Sigmoid colon (tissue), 7 donors: ENCODE data around the gene NR2F6. TPM values are rescaled to one million over a fixed set of nuclear protein-coding genes. Genes with fewer than 3 reads are reported as not detected.
A peak's percentile ranks its signal among the peaks of the same experiment; 100 is the strongest.

Experiments
- DNase-seq: peaks from one replicate; pipeline ENCODE4 v3.0.0-alpha.2; 2019
- H3K27ac ChIP-seq, 4 donors: fragments of 200-600 bp; sonication (generic); one replicate each; pipeline ENCODE4 v1.5.1; 2016 to 2019; ENCODE audit warnings: mild to moderate bottlenecking in 1 of 4
- H3K27me3 ChIP-seq, 3 donors: fragments of 200-600 bp; sonication (generic); one replicate each; pipeline ENCODE4 v1.5.1; 2019; ENCODE audit warnings: mild to moderate bottlenecking in 1 of 3
- H3K36me3 ChIP-seq, 4 donors: fragments of 200-600 bp; sonication (generic); one replicate each; pipeline ENCODE4 v1.5.1; 2016 to 2019
- H3K4me1 ChIP-seq, 4 donors: fragments of 200-600 bp; sonication (generic); one replicate each; pipeline ENCODE4 v1.5.1; 2017 to 2019
- H3K4me3 ChIP-seq, 4 donors: fragments of 200-600 bp; sonication (generic); one replicate each; pipeline ENCODE4 v1.5.1; 2017 to 2019; ENCODE audit warnings: mild to moderate bottlenecking in 2 of 4, moderate library complexity in 1 of 4
- H3K9me3 ChIP-seq, 4 donors: fragments of 200-600 bp in 3 of 4; sonication (generic) in 3 of 4; one replicate each; pipeline versions ENCODE4 v1.5.1 to v1.6.1; 2013 to 2019
- EP300 ChIP-seq, 4 donors: sonication (generic); formaldehyde crosslinking; IDR thresholded peaks; one replicate each; pipeline ENCODE4 v1.6.1; 2017; ENCODE audit warnings: antibody characterized with exemption in 4 of 4
- POLR2A ChIP-seq, 2 donors: fragments of 450-650 bp; IDR thresholded peaks; one replicate each; pipeline ENCODE4 v1.6.1; 2016; ENCODE audit warnings: antibody characterized with exemption in 2 of 2, mild to moderate bottlenecking in 2 of 2, moderate library complexity in 2 of 2
- POLR2AphosphoS5 ChIP-seq, 4 donors: sonication (generic); formaldehyde crosslinking; IDR thresholded peaks; one replicate each; pipeline ENCODE4 v1.6.1; 2017; ENCODE audit warnings: antibody characterized with exemption in 4 of 4
- WGBS, 2 donors: extraction: QIAGEN DNeasy Blood & Tissue Kit; methylation state at CpG; one replicate each; pipeline ENCODE4 v1.1.7; 2013; 5-methylcytosine and 5-hydroxymethylcytosine counted together
- intact Hi-C: fragments of 100-400 bp; cut with DNase I; formaldehyde crosslinking; loops from one replicate; pipeline ENCODE4 v1.15.1; 2023
- polyA plus RNA-seq, 3 donors: library from polyadenylated mRNA; stranded (reverse); fragments of 200-250 nt; gene quantifications; one replicate each; pipeline ENCODE4 v1.2.3, GENCODE V29; 2013
- total RNA-seq, 4 donors: library from RNA; depleted of rRNA; stranded (reverse); fragments of >200 nt; gene quantifications; one replicate each; pipeline ENCODE4 v1.1.0, GENCODE V29; 2016
- TF ChIP-seq, protein P1 (sequence below), 4 experiments: fragments of 450-650 bp in 3 of 4; fragments of 200-600 bp in 1 of 4; IDR thresholded peaks; one replicate each; pipeline ENCODE4 v1.5.1; 2016 to 2019; ENCODE audit warnings: antibody characterized with exemption in 4 of 4, mild to moderate bottlenecking in 3 of 4, moderate library complexity in 2 of 4
- donor health status: healthy with polysubstance abuse.
- donor health status: Bipolar disorder and iron deficiency.
- donor health status: healthy.

NR2F6 gene
- total and polyA plus RNA-seq, 7 donors, result 21.6 to 72.1 (median 32.6) TPM

- Histone ChIP-seq H3K4me1 (peaks cover 0 to 20% (median 15%) of the 10 kb centered on the region in 4 donors), H3K9me3 (no peaks in the 10 kb centered on the region), H3K4me3 (peak overlapping the region in 3 of 4 donors; percentile 61 to 79 (median 73)), H3K27me3 (no peaks in the 10 kb centered on the region), H3K36me3 (peaks cover 0 to 45% (median 23%) of the 10 kb centered on the region in 4 donors), H3K27ac (peak overlapping the region; percentile 85 to 93 (median 90))
- WGBS, 2 donors, result 79 to 84% methylated on average over 13 of the region's 13 CpGs
- no peak for DNase-seq
- intact Hi-C loops, result no loop called here
- TF ChIP-seq POLR2AphosphoS5 (IDR thresholded peaks at IDR 0.05), result no peak
- TF ChIP-seq EP300 (IDR thresholded peaks at IDR 0.05), result no peak
- TF ChIP-seq POLR2A (IDR thresholded peaks at IDR 0.05), result no peak
- TF ChIP-seq, protein P1, sequence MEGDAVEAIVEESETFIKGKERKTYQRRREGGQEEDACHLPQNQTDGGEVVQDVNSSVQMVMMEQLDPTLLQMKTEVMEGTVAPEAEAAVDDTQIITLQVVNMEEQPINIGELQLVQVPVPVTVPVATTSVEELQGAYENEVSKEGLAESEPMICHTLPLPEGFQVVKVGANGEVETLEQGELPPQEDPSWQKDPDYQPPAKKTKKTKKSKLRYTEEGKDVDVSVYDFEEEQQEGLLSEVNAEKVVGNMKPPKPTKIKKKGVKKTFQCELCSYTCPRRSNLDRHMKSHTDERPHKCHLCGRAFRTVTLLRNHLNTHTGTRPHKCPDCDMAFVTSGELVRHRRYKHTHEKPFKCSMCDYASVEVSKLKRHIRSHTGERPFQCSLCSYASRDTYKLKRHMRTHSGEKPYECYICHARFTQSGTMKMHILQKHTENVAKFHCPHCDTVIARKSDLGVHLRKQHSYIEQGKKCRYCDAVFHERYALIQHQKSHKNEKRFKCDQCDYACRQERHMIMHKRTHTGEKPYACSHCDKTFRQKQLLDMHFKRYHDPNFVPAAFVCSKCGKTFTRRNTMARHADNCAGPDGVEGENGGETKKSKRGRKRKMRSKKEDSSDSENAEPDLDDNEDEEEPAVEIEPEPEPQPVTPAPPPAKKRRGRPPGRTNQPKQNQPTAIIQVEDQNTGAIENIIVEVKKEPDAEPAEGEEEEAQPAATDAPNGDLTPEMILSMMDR (IDR thresholded peaks at IDR 0.05), result no peak
Measured at GRCh38 chr19:17216058-17216670, 29.6 kb downstream of the NR2F6 start.

- Histone ChIP-seq H3K27ac (peak within 1 kb of the TSS; percentile 85 to 93 (median 90)), H3K27me3 (no peaks in the 10 kb centered on the region), H3K4me1 (peaks cover 0 to 19% (median 15%) of the 10 kb centered on the region in 4 donors), H3K4me3 (peak within 1 kb of the TSS; percentile 61 to 91 (median 76)), H3K36me3 (peaks cover 0 to 53% (median 27%) of the 10 kb centered on the region in 4 donors), H3K9me3 (no peaks in the 10 kb centered on the region)
- peak; percentile 96 for DNase-seq
- TF ChIP-seq POLR2A (IDR thresholded peaks at IDR 0.05) (peak; percentile 6 to 43), EP300 (IDR thresholded peaks at IDR 0.05) (no peak), POLR2AphosphoS5 (IDR thresholded peaks at IDR 0.05) (peak; percentile 56 to 77 (median 74))
- TF ChIP-seq, protein P1 (IDR thresholded peaks at IDR 0.05), result no peak
- whole genome bisulfite sequencing, 2 donors, result 5% methylated on average over 56 of the region's 56 CpGs
- intact Hi-C loops, result loop anchor here (2.0 kb wide), 1 partner anchor 51 kb away; the partner anchor contains the start of gene BABAM1
Measured at GRCh38 chr19:17215127-17215971, 30.4 kb downstream of the NR2F6 start, which contains the start of gene USE1. Gene USE1, plus strand, starts transcription at chr19:17215357. Its CDS starts 49 bp downstream, at chr19:17215406.

DNA sequence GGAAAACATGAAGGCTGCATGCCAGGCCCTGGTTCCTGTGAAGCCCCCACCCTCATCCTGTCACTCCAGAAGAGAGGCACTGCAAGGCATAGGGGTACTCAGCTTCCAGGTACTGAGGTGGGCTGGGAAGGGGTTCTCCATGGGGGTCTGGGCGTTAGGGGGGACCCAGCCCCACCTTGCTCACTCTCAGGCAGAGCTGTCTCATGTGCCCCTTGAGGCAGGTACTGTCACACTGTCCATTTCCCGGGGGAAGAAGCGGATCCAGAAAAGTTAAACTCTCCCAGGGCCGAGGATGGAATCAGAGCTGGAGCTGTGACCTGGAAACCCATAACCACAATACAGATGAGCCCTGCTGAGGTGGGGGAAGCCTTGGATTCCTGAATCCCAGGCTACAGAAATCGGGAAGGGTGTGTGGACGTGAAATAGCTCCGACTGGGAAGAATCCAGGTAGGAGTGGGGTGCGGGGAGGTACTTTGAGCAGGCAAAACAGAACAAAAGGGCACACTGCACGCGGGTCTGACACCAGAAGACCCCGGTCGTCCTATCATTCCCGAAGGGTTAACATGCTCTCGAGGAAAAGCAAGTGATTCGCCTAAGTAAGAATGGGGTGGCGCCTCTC is 31.1 kb downstream of the NR2F6 start:
- Histone ChIP-seq H3K4me3 (peak overlapping the region; percentile 61 to 91 (median 76)), H3K4me1 (peaks cover 0 to 19% (median 14%) of the 10 kb centered on the region in 4 donors), H3K9me3 (no peaks in the 10 kb centered on the region), H3K36me3 (peaks cover 0 to 59% (median 30%) of the 10 kb centered on the region in 4 donors), H3K27me3 (no peaks in the 10 kb centered on the region), H3K27ac (peak overlapping the region; percentile 85 to 93 (median 90))
- intact Hi-C loops, result loop anchor here (2.0 kb wide), 1 partner anchor 52 kb away; the partner anchor contains the start of gene BABAM1
- TF ChIP-seq POLR2AphosphoS5 (IDR thresholded peaks at IDR 0.05) (no peak), POLR2A (IDR thresholded peaks at IDR 0.05) (no peak), EP300 (IDR thresholded peaks at IDR 0.05) (no peak)
- WGBS, 2 donors, result 30 to 41% methylated on average over 16 of the region's 16 CpGs
- no peak for DNase-seq

DNA sequence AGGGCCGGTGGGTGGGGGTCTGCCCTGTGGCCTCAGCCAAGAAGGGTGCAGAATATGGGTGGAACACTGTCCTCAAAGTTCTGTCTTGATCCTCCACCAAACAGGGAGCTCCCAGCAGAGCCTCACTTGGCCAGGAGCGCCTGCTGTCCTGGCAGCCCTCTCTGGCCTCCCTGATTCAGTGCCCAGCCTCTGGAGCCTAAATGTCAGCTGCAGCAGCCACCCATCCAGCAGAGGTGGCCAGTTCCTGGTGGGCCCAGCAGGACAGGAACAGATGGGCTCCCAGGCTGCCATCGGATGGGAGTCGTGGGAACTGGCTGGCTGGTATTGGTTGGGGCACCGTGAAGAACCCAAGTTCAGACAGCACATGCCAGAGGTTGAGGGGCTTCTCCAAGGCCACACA is 32.4 kb downstream of the NR2F6 start:
- TF ChIP-seq POLR2AphosphoS5 (IDR thresholded peaks at IDR 0.05), result no peak
- Histone ChIP-seq H3K27me3 (no peaks in the 10 kb centered on the region), H3K4me3 (no peak overlapping the region), H3K36me3 (peaks cover 0 to 63% (median 33%) of the 10 kb centered on the region in 4 donors), H3K9me3 (no peaks in the 10 kb centered on the region), H3K4me1 (peaks cover 0 to 19% (median 14%) of the 10 kb centered on the region in 4 donors), H3K27ac (no peak overlapping the region)
- WGBS, 2 donors, result 94 to 95% methylated on average over 5 of the region's 5 CpGs
- intact Hi-C loops, result no loop called here
- no peak for DNase-seq

GRCh38 chr19:17211547-17212446 is 33.9 kb downstream of the NR2F6 start:
- intact Hi-C loops, result no loop called here
- 95% methylated on average over 58 of the region's 58 CpGs for WGBS, 2 donors
- peaks cover 0 to 59% (median 24%) of the 10 kb centered on the region in 4 donors for H3K36me3 ChIP-seq

More at GRCh38 chr19:17211547-17212446, 33.9 kb downstream of the NR2F6 start:
- no peak for DNase-seq
- TF ChIP-seq, protein P1 (IDR thresholded peaks at IDR 0.05), result no peak
- TF ChIP-seq POLR2AphosphoS5 (IDR thresholded peaks at IDR 0.05) (no peak), POLR2A (IDR thresholded peaks at IDR 0.05) (no peak)
- no peak overlapping the region for H3K27ac ChIP-seq
- no peaks in the 10 kb centered on the region for H3K9me3 ChIP-seq
- no peaks in the 10 kb centered on the region for H3K27me3 ChIP-seq
- no peak overlapping the region for H3K4me3 ChIP-seq
- H3K4me1 ChIP-seq, result peaks cover 0 to 19% (median 14%) of the 10 kb centered on the region in 4 donors
